ENCODE data around the gene PLPPR3. TPM values are rescaled to one million over a fixed set of nuclear protein-coding genes. Genes with fewer than 3 reads are reported as not detected.

Gene PLPPR3
- total RNA-seq, 2 donors from 2014 or later = not detected

GRCh38 chr19:768424-768823 is 53.3 kb downstream of the PLPPR3 start:
- no peak overlapping the region for H3K4me3 Mint-ChIP-seq
- peaks cover 14% of the 10 kb centered on the region for H3K27me3 Mint-ChIP-seq
- H3K4me1 Mint-ChIP-seq = peaks cover 5% of the 10 kb centered on the region
- no peak overlapping the region for H3K27ac Mint-ChIP-seq
- ATAC-seq = no peak
- H3K36me3 Mint-ChIP-seq (ENCODE audit: low read depth) = peaks cover 2% of the 10 kb centered on the region
- H3K9me3 ChIP-seq (ENCODE audit: control insufficient read depth, low read length, poor library complexity, severe bottlenecking) = no peaks in the 10 kb centered on the region
- DNase-seq = no peak

- DNase-seq = no peak
- H3K27ac Mint-ChIP-seq = no peak overlapping the region
- H3K9me3 ChIP-seq (ENCODE audit: control insufficient read depth, low read length, poor library complexity, severe bottlenecking) = no peaks in the 10 kb centered on the region
- no peak for ATAC-seq
- H3K27me3 Mint-ChIP-seq = peaks cover 14% of the 10 kb centered on the region
- H3K4me3 Mint-ChIP-seq = no peak overlapping the region
- peaks cover 1% of the 10 kb centered on the region for H3K4me1 Mint-ChIP-seq
- peaks cover 2% of the 10 kb centered on the region for H3K36me3 Mint-ChIP-seq (ENCODE audit: low read depth)
These were observed 56.5 kb downstream of the PLPPR3 start for GRCh38 chr19:765179-765738.

- Mint-ChIP-seq H3K4me1 (no peaks in the 10 kb centered on the region), H3K36me3 (ENCODE audit: low read depth) (peaks cover 2% of the 10 kb centered on the region), H3K4me3 (no peak overlapping the region), H3K27ac (no peak overlapping the region), H3K27me3 (peaks cover 14% of the 10 kb centered on the region)
- ATAC-seq (no peak), DNase-seq (no peak)
- no peaks in the 10 kb centered on the region for H3K9me3 ChIP-seq (ENCODE audit: control insufficient read depth, low read length, poor library complexity, severe bottlenecking)
These were observed 57.5 kb downstream of the PLPPR3 start for GRCh38 chr19:764301-764700.

GRCh38 chr19:763869-764268 is 57.9 kb downstream of the PLPPR3 start:
- Mint-ChIP-seq H3K4me1 (no peaks in the 10 kb centered on the region), H3K36me3 (ENCODE audit: low read depth) (peaks cover 2% of the 10 kb centered on the region), H3K27ac (no peak overlapping the region), H3K4me3 (no peak overlapping the region), H3K27me3 (peaks cover 14% of the 10 kb centered on the region)
- no peaks in the 10 kb centered on the region for H3K9me3 ChIP-seq (ENCODE audit: control insufficient read depth, low read length, poor library complexity, severe bottlenecking)
- DNase-seq (no peak), ATAC-seq (no peak)

GRCh38 chr19:763181-763580 is 58.6 kb downstream of the PLPPR3 start:
- no peaks in the 10 kb centered on the region for H3K9me3 ChIP-seq (ENCODE audit: control insufficient read depth, low read length, poor library complexity, severe bottlenecking)
- Mint-ChIP-seq H3K4me1 (no peaks in the 10 kb centered on the region), H3K4me3 (no peak overlapping the region), H3K36me3 (ENCODE audit: low read depth) (peaks cover 2% of the 10 kb centered on the region), H3K27ac (no peak overlapping the region), H3K27me3 (peaks cover 14% of the 10 kb centered on the region)
- DNase-seq (no peak), ATAC-seq (no peak)

Other genes starting within 250 kb of the PLPPR3 start
- 100 to 1,000 TPM; 152 to 165 TPM for gene BSG, start 249.4 kb downstream of the PLPPR3 start, total RNA-seq
- gene HCN2, start 232.1 kb downstream of the PLPPR3 start, total RNA-seq = 1 to 10 TPM; 1.1 to 3.0 TPM
- 10 to 100 TPM; 61.3 to 64.7 TPM for gene POLRMT, start 188.4 kb downstream of the PLPPR3 start, total RNA-seq
- gene FGF22, start 182.1 kb downstream of the PLPPR3 start, total RNA-seq = under 1 TPM; 0.65 to 0.68 TPM
- gene RNF126, start 158.7 kb downstream of the PLPPR3 start, total RNA-seq = 100 to 1,000 TPM; 105 to 126 TPM
- 1 to 10 TPM; 1.3 to 2.0 TPM for gene FSTL3, start 145.6 kb downstream of the PLPPR3 start, total RNA-seq
- not detected for gene PRSS57, start 126.5 kb downstream of the PLPPR3 start, total RNA-seq
- not detected for gene PALM, start 113.0 kb downstream of the PLPPR3 start, total RNA-seq
- not detected for gene MISP, start 70.8 kb downstream of the PLPPR3 start, total RNA-seq
- gene PTBP1, start 24.5 kb downstream of the PLPPR3 start, total RNA-seq = 100 to 1,000 TPM; 334 to 341 TPM
- gene AZU1, start 5.9 kb upstream of the PLPPR3 start, total RNA-seq = 1 to 10 TPM in 1 of 2 donors, under 1 TPM in 1; 0.90 to 1.2 TPM
- gene PRTN3, start 19.0 kb upstream of the PLPPR3 start, total RNA-seq = not detected
- not detected for gene ELANE, start 30.3 kb upstream of the PLPPR3 start, total RNA-seq
- gene CFD, start 37.7 kb upstream of the PLPPR3 start, total RNA-seq = 1 to 10 TPM; 1.9 to 5.3 TPM
- 10 to 100 TPM; 59.6 to 71.3 TPM for gene MED16, start 71.2 kb upstream of the PLPPR3 start, total RNA-seq
- not detected for gene RNU6-9, start 71.5 kb upstream of the PLPPR3 start, total RNA-seq
- gene R3HDM4, start 91.3 kb upstream of the PLPPR3 start, total RNA-seq = 100 to 1,000 TPM; 233 to 243 TPM
- gene KISS1R, start 95.4 kb upstream of the PLPPR3 start, total RNA-seq = under 1 TPM; 0.94 to 0.99 TPM
- 10 to 100 TPM in 1 of 2 donors, 1 to 10 TPM in 1; 8.1 to 11.8 TPM for gene ARID3A, start 104.1 kb upstream of the PLPPR3 start, total RNA-seq
- gene WDR18, start 162.4 kb upstream of the PLPPR3 start, total RNA-seq = 10 to 100 TPM; 18.2 to 42.8 TPM
- gene GRIN3B, start 178.5 kb upstream of the PLPPR3 start, total RNA-seq = 1 to 10 TPM in 1 of 2 donors, not detected in 1; 1.8 TPM
- gene TMEM259, start 199.2 kb upstream of the PLPPR3 start, total RNA-seq = 100 to 1,000 TPM; 270 to 318 TPM
- gene RNU6-2, start 199.6 kb upstream of the PLPPR3 start, total RNA-seq = not detected
- 100 to 1,000 TPM; 263 to 301 TPM for gene CNN2, start 204.7 kb upstream of the PLPPR3 start, total RNA-seq
- 100 to 1,000 TPM; 107 to 112 TPM for gene ABCA7, start 218.2 kb upstream of the PLPPR3 start, total RNA-seq
- gene ARHGAP45, start 245.2 kb upstream of the PLPPR3 start, total RNA-seq = 100 to 1,000 TPM; 603 to 646 TPM